AML-193 (cell line): ENCODE data around the gene PLCG1.

Experiments
- DNase-seq, 2 experiments: peaks; one replicate each; lab custom pipeline; 2025; lab: John Stamatoyannopoulos, UW

The PLCG1 gene

GRCh38 chr20:41213150-41213820 lies 75.9 kb downstream of the PLCG1 start:
- no peak for DNase-seq

- no peak for DNase-seq
These were observed 76.9 kb downstream of the PLCG1 start for GRCh38 chr20:41214202-41214601.

- DNase-seq, result no peak
These were observed 77.3 kb downstream of the PLCG1 start for GRCh38 chr20:41214666-41215065.

- no peak for DNase-seq
These were observed 80.1 kb downstream of the PLCG1 start for GRCh38 chr20:41217422-41217821.

DNA sequence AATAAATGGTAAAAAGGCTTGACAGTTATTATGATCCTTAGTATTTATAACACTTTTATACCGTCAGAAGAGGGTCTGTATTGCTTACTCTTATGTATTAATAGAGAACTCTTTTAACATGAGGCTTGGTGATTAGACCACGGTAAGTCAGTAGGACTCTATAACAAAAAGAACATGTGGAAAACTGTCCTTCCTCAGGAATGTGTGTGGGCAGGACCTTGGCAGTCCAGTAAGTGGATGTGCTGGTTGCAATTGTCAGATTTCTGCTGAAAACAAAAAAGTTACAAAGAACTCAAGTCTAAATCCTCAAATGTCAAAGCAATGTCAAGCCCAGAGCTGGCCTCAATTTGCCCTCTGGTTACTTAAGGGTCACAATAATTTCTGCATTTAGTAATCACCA lies 81.1 kb downstream of the PLCG1 start:
- no peak for DNase-seq

DNA sequence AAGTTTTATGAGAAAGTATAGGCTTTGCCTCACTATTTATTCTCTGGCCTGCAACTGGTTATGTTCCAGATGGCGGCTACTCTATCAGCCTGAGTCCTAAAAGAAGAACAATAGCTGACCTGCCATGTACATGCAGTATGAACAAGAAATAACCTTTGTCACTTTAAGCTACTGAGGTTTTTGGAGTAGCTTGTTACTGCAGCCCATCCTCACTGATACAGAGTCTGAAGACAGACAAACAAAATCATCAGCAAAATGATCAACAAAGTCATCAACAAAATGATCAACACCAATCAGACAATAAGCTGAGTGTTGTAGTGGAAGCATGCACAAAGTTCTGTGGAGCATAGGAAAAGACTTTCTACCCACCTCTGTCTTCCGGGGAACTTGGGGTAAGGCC lies 82.5 kb downstream of the PLCG1 start:
- no peak for DNase-seq

DNA sequence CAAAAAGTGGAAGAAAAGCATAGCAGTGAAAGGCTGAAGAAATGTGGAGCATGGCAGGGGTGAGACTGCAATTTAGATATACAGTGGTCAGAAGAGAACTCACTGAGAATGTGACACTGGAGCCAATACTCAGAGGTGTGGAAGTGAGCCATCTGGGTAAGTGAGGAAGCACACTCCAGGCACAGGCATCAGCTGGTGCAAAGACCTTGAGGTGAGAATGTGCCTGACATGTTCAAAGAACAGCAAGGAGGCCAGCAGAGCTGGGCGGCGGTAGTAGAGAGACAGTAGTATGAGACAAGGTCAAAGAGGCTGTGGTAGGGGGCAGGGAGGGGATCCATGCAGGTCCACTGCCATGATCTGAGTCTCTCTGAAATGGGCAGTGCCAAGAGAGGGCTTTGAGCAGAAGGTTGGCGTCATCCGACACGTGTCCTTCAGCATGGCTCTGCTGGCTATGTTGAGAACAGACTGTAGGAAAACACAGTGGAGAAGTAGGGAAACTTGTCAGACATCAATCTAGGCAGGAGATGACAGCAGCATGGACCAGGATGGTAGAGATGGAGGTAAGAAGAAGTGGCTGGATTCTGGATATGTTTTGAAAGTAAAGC lies 84.4 kb downstream of the PLCG1 start:
- no peak for DNase-seq

DNA sequence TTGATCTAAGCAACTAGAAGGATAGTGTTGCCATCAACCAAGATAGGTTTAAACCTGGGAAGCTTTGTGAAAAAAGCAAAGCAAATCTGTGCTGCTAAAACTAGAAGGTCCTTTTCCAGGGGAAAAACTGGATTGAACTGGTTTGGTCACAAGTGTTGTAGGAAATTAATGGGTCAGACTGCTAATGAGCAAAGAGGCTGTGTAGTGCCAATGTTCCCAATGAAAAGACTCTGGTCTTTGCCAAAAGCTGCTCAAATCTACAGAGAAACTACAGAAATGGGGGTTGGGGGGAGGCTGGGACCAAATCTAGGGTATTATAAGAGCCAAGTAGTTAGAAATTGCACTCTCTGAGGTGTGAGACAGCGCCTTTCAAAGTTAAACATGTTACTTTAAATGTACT lies 85.0 kb downstream of the PLCG1 start:
- DNase-seq, result no peak

- DNase-seq, result no peak
These were observed 85.4 kb downstream of the PLCG1 start for GRCh38 chr20:41222703-41223102.

GRCh38 chr20:41223112-41223511 lies 85.8 kb downstream of the PLCG1 start:
- no peak for DNase-seq

DNA sequence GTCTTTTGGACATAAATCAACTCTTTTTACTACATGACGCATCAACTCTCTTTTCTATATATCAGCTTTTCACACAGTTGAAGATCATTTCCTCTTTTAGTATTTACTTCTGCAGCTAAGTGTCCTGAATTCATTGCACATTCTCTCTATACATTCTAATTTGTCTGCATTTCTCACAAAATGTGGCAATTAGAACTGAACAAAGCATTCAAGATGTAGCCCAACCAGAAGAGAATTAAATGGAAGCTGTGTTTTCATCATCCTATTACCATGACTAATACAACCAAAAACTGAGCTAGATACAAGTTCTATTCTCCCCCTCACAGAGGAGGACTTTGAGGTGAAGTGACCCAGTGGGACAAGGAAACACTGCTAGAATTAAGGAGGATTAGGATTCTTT lies 86.9 kb downstream of the PLCG1 start:
- DNase-seq, result no peak

- no peak for DNase-seq
These were observed 87.7 kb downstream of the PLCG1 start for GRCh38 chr20:41225091-41225490.

DNA sequence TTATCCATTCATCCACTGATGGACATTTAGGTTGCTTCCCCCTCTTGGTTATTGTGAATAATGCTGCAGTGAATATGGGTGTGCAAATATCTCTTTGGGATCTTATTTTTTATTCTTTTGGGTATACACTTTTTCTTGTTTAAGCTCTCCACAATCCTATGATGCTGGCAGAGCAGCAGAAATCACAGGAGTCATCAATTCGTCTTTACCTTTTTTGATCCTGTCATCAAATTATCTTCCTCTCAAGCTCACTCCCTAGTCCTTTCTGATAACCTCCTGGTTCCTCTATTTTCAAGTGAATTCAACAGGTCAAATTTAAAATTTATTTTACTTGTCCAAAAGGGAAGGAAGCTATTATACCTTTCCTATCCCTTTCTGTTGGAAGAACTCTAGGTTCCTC lies 89.1 kb downstream of the PLCG1 start:
- no peak for DNase-seq
